ENCODE results near the gene KDM7A. TPM values are rescaled to one million over a fixed set of nuclear protein-coding genes. Genes with fewer than 3 reads are reported as not detected.
A peak's percentile ranks its signal among the peaks of the same experiment; 100 is the strongest.

Gene KDM7A
- total RNA-seq, 2 donors from 2014 or later, result 9.6 to 26.5 TPM

GRCh38 chr7:140060243-140060630 is 116.5 kb downstream of the KDM7A start:
- TF ChIP-seq POLR2A (IDR thresholded peaks at IDR 0.05) (no peak), POLR2AphosphoS5 (IDR thresholded peaks at IDR 0.05) (no peak)
- TF ChIP-seq, protein P1, sequence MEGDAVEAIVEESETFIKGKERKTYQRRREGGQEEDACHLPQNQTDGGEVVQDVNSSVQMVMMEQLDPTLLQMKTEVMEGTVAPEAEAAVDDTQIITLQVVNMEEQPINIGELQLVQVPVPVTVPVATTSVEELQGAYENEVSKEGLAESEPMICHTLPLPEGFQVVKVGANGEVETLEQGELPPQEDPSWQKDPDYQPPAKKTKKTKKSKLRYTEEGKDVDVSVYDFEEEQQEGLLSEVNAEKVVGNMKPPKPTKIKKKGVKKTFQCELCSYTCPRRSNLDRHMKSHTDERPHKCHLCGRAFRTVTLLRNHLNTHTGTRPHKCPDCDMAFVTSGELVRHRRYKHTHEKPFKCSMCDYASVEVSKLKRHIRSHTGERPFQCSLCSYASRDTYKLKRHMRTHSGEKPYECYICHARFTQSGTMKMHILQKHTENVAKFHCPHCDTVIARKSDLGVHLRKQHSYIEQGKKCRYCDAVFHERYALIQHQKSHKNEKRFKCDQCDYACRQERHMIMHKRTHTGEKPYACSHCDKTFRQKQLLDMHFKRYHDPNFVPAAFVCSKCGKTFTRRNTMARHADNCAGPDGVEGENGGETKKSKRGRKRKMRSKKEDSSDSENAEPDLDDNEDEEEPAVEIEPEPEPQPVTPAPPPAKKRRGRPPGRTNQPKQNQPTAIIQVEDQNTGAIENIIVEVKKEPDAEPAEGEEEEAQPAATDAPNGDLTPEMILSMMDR (IDR thresholded peaks at IDR 0.05), result no peak
- H3K4me1 ChIP-seq (replicated peaks), result peaks cover 7% of the 10 kb centered on the region
- no peak overlapping the region for H3K27ac ChIP-seq
- WGBS, result 82% methylated on average over 3 of the region's 3 CpGs
- H3K36me3 ChIP-seq, result no peaks in the 10 kb centered on the region
- H3K27me3 ChIP-seq (replicated peaks; ENCODE audit: insufficient read depth), result no peaks in the 10 kb centered on the region
- H3K4me3 ChIP-seq, result no peak overlapping the region
- intact Hi-C loops (cut with DNase I), result loop anchor here (10.0 kb wide), 1 partner anchor 695 kb away; no protein-coding TSS in a partner anchor
- no peaks in the 10 kb centered on the region for H3K9me3 ChIP-seq
- no peak for DNase-seq (ENCODE audit: low spot score)

DNA sequence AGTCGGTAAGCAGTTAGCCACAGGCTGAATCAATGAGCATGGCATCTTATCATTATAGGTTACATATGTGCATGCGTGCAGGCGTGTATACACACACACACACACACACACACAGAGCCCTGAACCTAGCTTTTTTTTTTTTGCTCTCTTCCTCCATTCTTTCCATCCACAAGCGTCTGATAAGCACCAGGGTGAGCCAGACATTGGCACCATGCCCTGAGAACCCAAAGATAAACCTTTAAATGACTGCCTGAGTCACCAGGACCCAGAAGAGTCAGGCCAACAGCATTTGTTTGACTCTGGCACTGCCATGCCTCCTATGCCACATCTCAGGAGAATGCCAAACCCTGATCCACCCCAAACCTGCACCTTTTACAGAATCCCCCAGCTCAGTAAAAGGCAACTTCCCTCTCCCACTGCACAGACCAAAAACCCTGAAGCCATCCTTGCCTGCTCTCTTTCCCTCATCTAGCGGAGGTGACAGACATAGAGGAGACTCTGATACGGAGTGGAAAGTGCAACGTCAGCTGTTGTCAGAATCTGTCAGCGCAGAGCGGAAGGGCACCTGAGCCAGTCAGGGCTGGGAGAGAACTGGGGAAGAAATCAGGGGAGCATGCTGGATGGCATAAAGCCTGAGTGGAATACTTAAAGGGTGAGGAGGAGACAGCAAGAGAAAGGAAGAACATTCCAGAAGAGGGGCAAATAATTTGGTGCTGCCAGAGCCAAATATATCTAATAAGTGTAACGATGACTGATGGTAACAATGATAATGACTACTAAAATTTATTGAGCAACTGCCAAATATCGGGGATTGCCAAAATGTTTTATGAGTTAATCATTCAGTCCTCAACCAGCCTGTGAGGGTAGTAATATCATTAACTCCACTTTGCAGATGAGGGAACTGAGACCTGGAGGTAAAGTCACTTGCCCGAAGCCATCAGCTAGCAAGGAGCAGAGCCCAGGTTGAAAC is 117.2 kb downstream of the KDM7A start:
- H3K27ac ChIP-seq, result no peak overlapping the region
- H3K9me3 ChIP-seq, result no peaks in the 10 kb centered on the region
- H3K36me3 ChIP-seq, result no peaks in the 10 kb centered on the region
- H3K4me3 ChIP-seq, result no peak overlapping the region
- intact Hi-C loops (cut with DNase I), result loop anchor here (10.0 kb wide), 1 partner anchor 695 kb away; no protein-coding TSS in a partner anchor
- TF ChIP-seq, protein P1 (IDR thresholded peaks at IDR 0.05), result no peak
- TF ChIP-seq POLR2AphosphoS5 (IDR thresholded peaks at IDR 0.05), result no peak
- no peak for TF ChIP-seq POLR2A (IDR thresholded peaks at IDR 0.05)
- H3K27me3 ChIP-seq (replicated peaks; ENCODE audit: insufficient read depth), result no peaks in the 10 kb centered on the region
- H3K4me1 ChIP-seq (replicated peaks), result peaks cover 7% of the 10 kb centered on the region
- peak; percentile 64 for DNase-seq (ENCODE audit: low spot score)
- WGBS, result 76% methylated on average over 12 of the region's 12 CpGs

DNA sequence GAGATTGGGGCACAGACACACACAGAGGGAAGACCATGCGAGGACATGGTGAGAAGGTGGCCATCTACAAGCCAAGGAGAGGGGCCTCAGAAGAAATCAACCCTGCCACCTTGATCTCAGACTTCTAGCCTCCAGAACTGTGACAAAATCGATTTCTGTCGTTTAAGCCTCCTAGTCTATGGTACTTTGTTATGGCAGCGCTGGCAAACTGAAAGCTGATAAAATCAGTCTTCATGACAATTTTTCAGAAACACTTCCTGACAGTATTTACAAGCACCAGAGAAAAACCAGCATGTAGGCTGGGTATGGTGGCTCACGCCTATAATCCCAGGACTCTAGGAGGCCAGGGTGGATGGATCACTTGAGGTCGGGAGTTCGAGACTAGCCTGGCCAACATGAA is 118.3 kb downstream of the KDM7A start:
- Histone ChIP-seq H3K27ac (no peak overlapping the region), H3K4me3 (no peak overlapping the region), H3K36me3 (no peaks in the 10 kb centered on the region), H3K27me3 (replicated peaks; ENCODE audit: insufficient read depth) (no peaks in the 10 kb centered on the region), H3K9me3 (no peaks in the 10 kb centered on the region), H3K4me1 (replicated peaks) (peaks cover 7% of the 10 kb centered on the region)
- 81% methylated on average over 7 of the region's 7 CpGs for WGBS
- TF ChIP-seq, protein P1 (IDR thresholded peaks at IDR 0.05), result no peak
- TF ChIP-seq POLR2A (IDR thresholded peaks at IDR 0.05), result no peak
- intact Hi-C loops (cut with DNase I), result no loop called here
- no peak for DNase-seq (ENCODE audit: low spot score)

- no peak for DNase-seq (ENCODE audit: low spot score)
- peaks cover 7% of the 10 kb centered on the region for H3K4me1 ChIP-seq (replicated peaks)
Measured at GRCh38 chr7:140057143-140057535, 119.6 kb downstream of the KDM7A start.

More at GRCh38 chr7:140057143-140057535, 119.6 kb downstream of the KDM7A start:
- Histone ChIP-seq H3K27me3 (replicated peaks; ENCODE audit: insufficient read depth) (no peaks in the 10 kb centered on the region), H3K36me3 (no peaks in the 10 kb centered on the region), H3K9me3 (no peaks in the 10 kb centered on the region), H3K4me3 (no peak overlapping the region), H3K27ac (no peak overlapping the region)
- whole genome bisulfite sequencing, result 88% methylated on average over 3 of the region's 3 CpGs
- intact Hi-C loops (cut with DNase I), result no loop called here
- TF ChIP-seq, protein P1 (IDR thresholded peaks at IDR 0.05), result no peak
- TF ChIP-seq POLR2AphosphoS5 (IDR thresholded peaks at IDR 0.05) (no peak), POLR2A (IDR thresholded peaks at IDR 0.05) (no peak)

All from prostate gland (tissue), 2 donors.